ENCODE measurements around the gene CFAP299.
A peak's percentile ranks its signal among the peaks of the same experiment; 100 is the strongest.
"Not testable (repeated sequence)": the region's sequence is repeated elsewhere in the genome, so short reads cannot be mapped to it uniquely, and the experiment has no call there.

The CFAP299 gene

GRCh38 chr4:80335226-80335553, 340 bp upstream of the CFAP299 start:
- peak overlapping the region; percentile 80 for H3K4me2 ChIP-seq (ENCODE audit: low read length)
- peak overlapping the region; percentile 92 for H2AFZ ChIP-seq (ENCODE audit: low read depth, low read length)

GRCh38 chr4:80336582-80336981, 1.1 kb downstream of the CFAP299 start:
- H3K27me3 ChIP-seq (ENCODE audit: low read depth, low read length): peaks cover 17% of the 10 kb centered on the region
- TF ChIP-seq EZH2phosphoT487 (IDR thresholded peaks at IDR 0.05; ENCODE audit: low read depth): no peak
- peak; percentile 39 for TF ChIP-seq CTCF (IDR thresholded peaks at IDR 0.05; ENCODE audit: low read depth, low read length)
- no peaks in the 10 kb centered on the region for H3K36me3 ChIP-seq (replicated peaks; ENCODE audit: low read depth, low read length)
- H3K4me3 ChIP-seq (ENCODE audit: low read length): peak overlapping the region; percentile 86
- H3K9me3 ChIP-seq (ENCODE audit: insufficient read depth, low read length): no peaks in the 10 kb centered on the region
- no peak overlapping the region for H3K9ac ChIP-seq (ENCODE audit: low read length)
- no peak overlapping the region for H3K27ac ChIP-seq (ENCODE audit: low read length)
- H4K20me1 ChIP-seq (ENCODE audit: insufficient read depth, low read length): no peaks in the 10 kb centered on the region
- peak overlapping the region; percentile 92; the same call in 1 of the 2 replicates for H2AFZ ChIP-seq (ENCODE audit: low read depth, low read length)
- 0 out of 2 replicates have a peak, but pooled peaks cover 3% of the 10 kb centered on the region for H3K4me1 ChIP-seq (ENCODE audit: low read length)
- H3K4me2 ChIP-seq (ENCODE audit: low read length): peak overlapping the region; percentile 80
- no peaks in the 10 kb centered on the region for H3K79me2 ChIP-seq (ENCODE audit: low read length)

More at GRCh38 chr4:80335226-80335553, 340 bp upstream of the CFAP299 start:
- Histone ChIP-seq H3K27me3 (ENCODE audit: low read depth, low read length) (peaks cover 23% of the 10 kb centered on the region), H3K36me3 (replicated peaks; ENCODE audit: low read depth, low read length) (no peaks in the 10 kb centered on the region), H3K4me3 (ENCODE audit: low read length) (peak overlapping the region; percentile 86), H3K9ac (ENCODE audit: low read length) (peak overlapping the region; percentile 43), H3K4me1 (ENCODE audit: low read length) (0 out of 2 replicates have a peak, but pooled peaks cover 3% of the 10 kb centered on the region), H3K27ac (ENCODE audit: low read length) (no peak overlapping the region), H3K9me3 (ENCODE audit: insufficient read depth, low read length) (no peaks in the 10 kb centered on the region), H4K20me1 (ENCODE audit: insufficient read depth, low read length) (no peaks in the 10 kb centered on the region), H3K79me2 (ENCODE audit: low read length) (no peaks in the 10 kb centered on the region)
- TF ChIP-seq EZH2phosphoT487 (IDR thresholded peaks at IDR 0.05; ENCODE audit: low read depth): no peak
- TF ChIP-seq CTCF (IDR thresholded peaks at IDR 0.05; ENCODE audit: low read depth, low read length): no peak

GRCh38 chr4:80340036-80340435, 4.5 kb downstream of the CFAP299 start:
- H2AFZ ChIP-seq (ENCODE audit: low read depth, low read length): no peak overlapping the region
- H3K27ac ChIP-seq (ENCODE audit: low read length): no peak overlapping the region
- H3K79me2 ChIP-seq (ENCODE audit: low read length): no peaks in the 10 kb centered on the region
- no peaks in the 10 kb centered on the region for H3K9me3 ChIP-seq (ENCODE audit: insufficient read depth, low read length)
- H4K20me1 ChIP-seq (ENCODE audit: insufficient read depth, low read length): no peaks in the 10 kb centered on the region
- no peaks in the 10 kb centered on the region for H3K36me3 ChIP-seq (replicated peaks; ENCODE audit: low read depth, low read length)
- no peak overlapping the region for H3K4me3 ChIP-seq (ENCODE audit: low read length)
- H3K4me2 ChIP-seq (ENCODE audit: low read length): no peak overlapping the region
- H3K27me3 ChIP-seq (ENCODE audit: low read depth, low read length): no peaks in the 10 kb centered on the region; the same call in 1 of the 2 replicates
- H3K4me1 ChIP-seq (ENCODE audit: low read length): 0 out of 2 replicates have a peak, but pooled peaks cover 3% of the 10 kb centered on the region
- TF ChIP-seq CTCF (IDR thresholded peaks at IDR 0.05; ENCODE audit: low read depth, low read length): no peak
- H3K9ac ChIP-seq (ENCODE audit: low read length): no peak overlapping the region

- H3K4me3 ChIP-seq (ENCODE audit: low read length); H3K79me2 ChIP-seq (ENCODE audit: low read length); H3K9me3 ChIP-seq (ENCODE audit: insufficient read depth, low read length); H3K4me1 ChIP-seq (ENCODE audit: low read length); H2AFZ ChIP-seq (ENCODE audit: low read depth, low read length); H3K9ac ChIP-seq (ENCODE audit: low read length); H4K20me1 ChIP-seq (ENCODE audit: insufficient read depth, low read length); H3K27me3 ChIP-seq (ENCODE audit: low read depth, low read length); H3K36me3 ChIP-seq (replicated peaks; ENCODE audit: low read depth, low read length); H3K27ac ChIP-seq (ENCODE audit: low read length); H3K4me2 ChIP-seq (ENCODE audit: low read length): not testable (repeated sequence)
Measured at GRCh38 chr4:80342684-80343083, 7.2 kb downstream of the CFAP299 start.

- no peak overlapping the region for H3K4me3 ChIP-seq (ENCODE audit: low read length)
- H3K79me2 ChIP-seq (ENCODE audit: low read length): no peaks in the 10 kb centered on the region
- H3K4me1 ChIP-seq (ENCODE audit: low read length): no peaks in the 10 kb centered on the region
- H3K9ac ChIP-seq (ENCODE audit: low read length): no peak overlapping the region
- no peak overlapping the region for H2AFZ ChIP-seq (ENCODE audit: low read depth, low read length)
- H3K27ac ChIP-seq (ENCODE audit: low read length): no peak overlapping the region
- H3K4me2 ChIP-seq (ENCODE audit: low read length): no peak overlapping the region
- H3K9me3 ChIP-seq (ENCODE audit: insufficient read depth, low read length): no peaks in the 10 kb centered on the region
- H3K27me3 ChIP-seq (ENCODE audit: low read depth, low read length): no peaks in the 10 kb centered on the region
- H3K36me3 ChIP-seq (replicated peaks; ENCODE audit: low read depth, low read length): no peaks in the 10 kb centered on the region
- no peak for TF ChIP-seq EZH2phosphoT487 (IDR thresholded peaks at IDR 0.05; ENCODE audit: low read depth)
- H4K20me1 ChIP-seq (ENCODE audit: insufficient read depth, low read length): no peaks in the 10 kb centered on the region
Measured at GRCh38 chr4:80343887-80344286, 8.4 kb downstream of the CFAP299 start.

Data from OCI-LY3 (cell line).